HepG2 (cell line): ENCODE measurements around the gene FRMD4A.

Experiments
- CEBPZ ChIP-seq: IDR thresholded peaks from 2 replicates; pipeline ENCODE4 v1.6.1; 2012; ENCODE audit warnings: low read length, improper control_type of control experiment
- CTCF ChIP-seq: sonication (generic); formaldehyde crosslinking; IDR thresholded peaks from 2 replicates; pipeline ENCODE4 v1.5.0; 2020; ENCODE audit warnings: mild to moderate bottlenecking, missing genetic modification reagents, moderate library complexity
- HNF4G ChIP-seq, 2 experiments: sonication (generic) in 1 of 2; formaldehyde crosslinking in 1 of 2; IDR thresholded peaks; 2 replicates each; pipeline versions ENCODE4 v1.4.0 to v1.6.1; 2011 to 2020; ENCODE audit warnings: borderline replicate concordance in 2 of 2, low read depth in 2 of 2, mild to moderate bottlenecking in 2 of 2, low read length in 1 of 2, missing genetic modification reagents in 1 of 2, moderate library complexity in 1 of 2
- TBX2 ChIP-seq: sonication (generic); formaldehyde crosslinking; IDR thresholded peaks from 2 replicates; pipeline ENCODE4 v1.5.0; 2020; ENCODE audit warnings: missing genetic modification reagents, mild to moderate bottlenecking, borderline replicate concordance
- ZC3H13 ChIP-seq: sonication (generic); formaldehyde crosslinking; IDR thresholded peaks from 2 replicates; pipeline ENCODE4 v1.8.1; 2023; ENCODE audit warnings: mild to moderate bottlenecking, missing genetic modification reagents, moderate library complexity
- ZNF337 ChIP-seq: sonication (generic); formaldehyde crosslinking; IDR thresholded peaks from 2 replicates; pipeline ENCODE4 v1.5.1; 2020; ENCODE audit warnings: missing genetic modification reagents, low read depth, mild to moderate bottlenecking, borderline replicate concordance
- ZZZ3 ChIP-seq: sonication (generic); formaldehyde crosslinking; IDR thresholded peaks from 2 replicates; pipeline ENCODE4 v1.4.0; 2020; ENCODE audit warnings: missing genetic modification reagents, mild to moderate bottlenecking, borderline replicate concordance

GRCh38 chr10:14047431-14047830, 283.3 kb downstream of the FRMD4A start:
- TF ChIP-seq CTCF: no peak
- TF ChIP-seq TBX2 (CRISPR knock-in tag): no peak
- TF ChIP-seq ZC3H13 (CRISPR knock-in tag): no peak
- TF ChIP-seq CEBPZ: no peak
- TF ChIP-seq HNF4G (IDR thresholded peaks at IDR 0.05; ENCODE audit: borderline replicate concordance, low read depth, low read length): no peak
- TF ChIP-seq HNF4G (CRISPR knock-in tag; IDR thresholded peaks at IDR 0.05; ENCODE audit: borderline replicate concordance, low read depth): no peak
- TF ChIP-seq ZZZ3: no peak
- TF ChIP-seq ZNF337 (CRISPR knock-in tag): no peak
